T-helper 2 cell (primary cell): ENCODE data around the gene PKD2.
"Not testable (repeated sequence)": the region's sequence is repeated elsewhere in the genome, so short reads cannot be mapped to it uniquely, and the experiment has no call there.

Experiments used
- DNase-seq, 5 experiments: peaks; one replicate each; pipeline versions ENCODE4 v3.0.0 to v3.0.0-alpha.2; 2012 to 2022

Gene PKD2

GRCh38 chr4:88075336-88075735, 67.9 kb downstream of the PKD2 start:
- DNase-seq = no peak

- no peak for DNase-seq
Measured at GRCh38 chr4:88077911-88078524, 70.6 kb downstream of the PKD2 start.

- DNase-seq = no peak
Measured at GRCh38 chr4:88078579-88078978, 71.1 kb downstream of the PKD2 start.

GRCh38 chr4:88080626-88081025, 73.2 kb downstream of the PKD2 start:
- no peak for DNase-seq

GRCh38 chr4:88087004-88087403, 79.6 kb downstream of the PKD2 start:
- DNase-seq = no peak

- DNase-seq = no peak
Measured at GRCh38 chr4:88090898-88091297, 83.5 kb downstream of the PKD2 start.

GRCh38 chr4:88091378-88091777, 83.9 kb downstream of the PKD2 start:
- no peak for DNase-seq

GRCh38 chr4:88093874-88094273, 86.4 kb downstream of the PKD2 start:
- DNase-seq = no peak

- no peak for DNase-seq
Measured at GRCh38 chr4:88097301-88097700, 89.9 kb downstream of the PKD2 start.

- no peak for DNase-seq
Measured at GRCh38 chr4:88097781-88098180, 90.3 kb downstream of the PKD2 start.

GRCh38 chr4:88098993-88099752, 91.7 kb downstream of the PKD2 start:
- DNase-seq = no peak

- DNase-seq = no peak
Measured at GRCh38 chr4:88101165-88101564, 93.7 kb downstream of the PKD2 start.

GRCh38 chr4:88102026-88102425, 94.6 kb downstream of the PKD2 start:
- no peak for DNase-seq

- no peak for DNase-seq
Measured at GRCh38 chr4:88104902-88105610, 97.6 kb downstream of the PKD2 start.

GRCh38 chr4:88106205-88106604, 98.8 kb downstream of the PKD2 start:
- no peak for DNase-seq

- DNase-seq = no peak
Measured at GRCh38 chr4:88107406-88108107, 100.1 kb downstream of the PKD2 start.

- not testable (repeated sequence) for DNase-seq
Measured at GRCh38 chr4:88108108-88108465, 100.7 kb downstream of the PKD2 start.

- no peak for DNase-seq
Measured at GRCh38 chr4:88108747-88109122, 101.3 kb downstream of the PKD2 start.

- no peak for DNase-seq
Measured at GRCh38 chr4:88109123-88109881, 101.9 kb downstream of the PKD2 start.

- no peak for DNase-seq
Measured at GRCh38 chr4:88110826-88111225, 103.4 kb downstream of the PKD2 start.

- DNase-seq = no peak
Measured at GRCh38 chr4:88112856-88113255, 105.4 kb downstream of the PKD2 start.

GRCh38 chr4:88115587-88115986, 108.2 kb downstream of the PKD2 start:
- no peak for DNase-seq

- DNase-seq = no peak
Measured at GRCh38 chr4:88119943-88120342, 112.5 kb downstream of the PKD2 start.
